Lower leg skin (tissue), 4 donors: ENCODE measurements around the gene OR4K5. TPM values are rescaled to one million over a fixed set of nuclear protein-coding genes. Genes with fewer than 3 reads are reported as not detected.

Source experiments
- total RNA-seq, 4 donors: library from RNA; depleted of rRNA; stranded (reverse); fragments of >200 nt; gene quantifications; one replicate each; pipeline ENCODE4 v1.1.0, GENCODE V29; 2016

OR4K5 gene
- total RNA-seq, 4 donors from 2014 or later: not detected

Other genes with a start within 250 kb of the OR4K5 start
- gene OR11H2, start 206.7 kb upstream of the OR4K5 start, total RNA-seq: not detected
- not detected for gene OR4Q3, start 177.0 kb upstream of the OR4K5 start, total RNA-seq
- not detected for gene OR4M1, start 147.1 kb upstream of the OR4K5 start, total RNA-seq
- gene OR4N2, start 116.8 kb upstream of the OR4K5 start, total RNA-seq: not detected
- gene OR4K2, start 45.5 kb upstream of the OR4K5 start, total RNA-seq: not detected
- not detected for gene OR4K1, start 10.3 kb downstream of the OR4K5 start, total RNA-seq
- gene OR4K15, start 55.0 kb downstream of the OR4K5 start, total RNA-seq: not detected
- gene OR4Q2, start 81.6 kb downstream of the OR4K5 start, total RNA-seq: not detected
- not detected for gene OR4K14, start 98.7 kb downstream of the OR4K5 start, total RNA-seq
- gene OR4K13, start 115.4 kb downstream of the OR4K5 start, total RNA-seq: not detected
- gene OR4L1, start 139.4 kb downstream of the OR4K5 start, total RNA-seq: not detected
- not detected for gene OR4K17, start 190.1 kb downstream of the OR4K5 start, total RNA-seq
- gene OR4N5, start 218.2 kb downstream of the OR4K5 start, total RNA-seq: not detected